ENCODE data around the gene AIPL1.
A peak's percentile ranks its signal among the peaks of the same experiment; 100 is the strongest.

The AIPL1 gene

GRCh38 chr17:6465206-6466003, 30.5 kb upstream of the AIPL1 start:
- DNase-seq = no peak

GRCh38 chr17:6464446-6465041, 29.6 kb upstream of the AIPL1 start:
- DNase-seq = no peak

DNA sequence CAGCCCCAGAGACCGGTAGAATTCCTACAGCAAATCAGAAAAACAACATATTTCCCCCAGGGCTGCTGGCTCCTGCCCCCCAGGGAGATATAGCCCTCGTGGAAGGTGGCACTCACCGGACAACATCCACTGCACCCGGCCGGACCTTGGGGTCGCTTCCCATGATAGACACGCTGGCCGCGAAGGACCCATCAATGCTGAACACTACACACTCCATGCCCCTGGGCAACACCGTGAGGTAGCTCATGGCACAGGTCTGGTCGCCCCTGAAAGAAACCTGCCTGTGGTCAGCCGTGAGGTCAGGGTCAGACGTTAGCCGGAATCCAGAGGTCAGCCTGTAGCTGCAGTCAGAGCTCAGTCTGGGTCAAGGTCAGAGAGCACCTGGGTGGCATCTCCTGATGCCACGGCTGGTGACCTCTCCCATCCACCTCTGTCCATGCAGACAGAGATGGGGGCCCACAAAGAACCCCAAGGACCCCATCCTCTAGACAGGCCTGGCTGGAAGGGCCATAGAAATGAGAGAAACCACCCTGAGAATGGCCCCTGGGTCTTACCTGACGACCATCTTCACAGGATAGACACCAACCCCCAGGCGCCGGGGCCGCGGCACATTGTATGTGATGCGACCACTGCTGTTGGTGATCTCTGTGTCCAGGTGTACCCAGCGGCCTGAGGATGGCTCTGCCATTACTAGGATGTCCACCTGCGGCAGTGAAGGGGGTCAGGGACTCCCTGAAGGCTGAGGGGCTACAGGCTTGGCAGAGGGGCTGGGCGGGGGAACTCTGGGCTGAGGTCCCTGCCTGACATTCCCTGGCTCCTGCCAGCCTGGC, 28.9 kb upstream of the AIPL1 start:
- no peak for DNase-seq

GRCh38 chr17:6462692-6463091, 27.8 kb upstream of the AIPL1 start:
- no peak for DNase-seq

DNA sequence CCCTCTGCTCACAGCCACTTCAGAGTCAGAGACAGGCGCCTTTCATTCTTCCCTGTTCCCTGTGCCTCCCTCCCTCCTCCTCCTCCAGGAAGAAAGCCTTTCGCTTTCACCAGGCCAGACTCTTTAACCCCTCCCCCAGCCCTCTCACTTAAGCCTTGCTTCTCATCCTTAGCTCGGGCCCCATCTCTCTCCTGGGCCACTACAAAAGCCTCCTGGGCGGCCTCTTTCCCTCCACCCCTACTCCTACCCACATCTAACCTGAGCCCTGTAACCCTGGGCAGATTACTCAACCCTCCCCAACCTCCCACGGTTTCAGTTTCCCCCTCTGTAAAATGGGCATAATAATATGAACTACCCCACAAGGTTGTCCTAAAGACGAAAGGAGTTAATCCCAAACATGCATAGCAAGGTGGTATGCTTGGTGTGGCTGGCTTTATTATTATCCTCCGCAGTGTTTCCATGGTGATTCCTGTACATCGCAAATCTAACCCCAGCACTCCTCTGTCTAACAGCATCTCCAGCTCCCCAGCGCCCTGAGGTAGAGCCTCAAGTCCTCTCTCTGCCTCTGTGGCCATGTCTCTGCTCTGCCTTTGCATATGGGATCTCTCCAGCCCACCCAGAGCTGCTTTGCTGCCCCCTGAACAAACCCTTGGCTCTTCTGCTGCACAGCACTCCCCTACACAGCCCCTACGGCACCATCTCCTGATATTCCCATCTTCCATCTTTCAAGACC, 27.0 kb upstream of the AIPL1 start:
- no peak for DNase-seq

- DNase-seq = no peak
Measured at GRCh38 chr17:6461246-6461645, 26.3 kb upstream of the AIPL1 start.

GRCh38 chr17:6460531-6461161, 25.7 kb upstream of the AIPL1 start:
- no peak for DNase-seq

GRCh38 chr17:6458460-6458950, 23.6 kb upstream of the AIPL1 start:
- no peak for DNase-seq

DNA sequence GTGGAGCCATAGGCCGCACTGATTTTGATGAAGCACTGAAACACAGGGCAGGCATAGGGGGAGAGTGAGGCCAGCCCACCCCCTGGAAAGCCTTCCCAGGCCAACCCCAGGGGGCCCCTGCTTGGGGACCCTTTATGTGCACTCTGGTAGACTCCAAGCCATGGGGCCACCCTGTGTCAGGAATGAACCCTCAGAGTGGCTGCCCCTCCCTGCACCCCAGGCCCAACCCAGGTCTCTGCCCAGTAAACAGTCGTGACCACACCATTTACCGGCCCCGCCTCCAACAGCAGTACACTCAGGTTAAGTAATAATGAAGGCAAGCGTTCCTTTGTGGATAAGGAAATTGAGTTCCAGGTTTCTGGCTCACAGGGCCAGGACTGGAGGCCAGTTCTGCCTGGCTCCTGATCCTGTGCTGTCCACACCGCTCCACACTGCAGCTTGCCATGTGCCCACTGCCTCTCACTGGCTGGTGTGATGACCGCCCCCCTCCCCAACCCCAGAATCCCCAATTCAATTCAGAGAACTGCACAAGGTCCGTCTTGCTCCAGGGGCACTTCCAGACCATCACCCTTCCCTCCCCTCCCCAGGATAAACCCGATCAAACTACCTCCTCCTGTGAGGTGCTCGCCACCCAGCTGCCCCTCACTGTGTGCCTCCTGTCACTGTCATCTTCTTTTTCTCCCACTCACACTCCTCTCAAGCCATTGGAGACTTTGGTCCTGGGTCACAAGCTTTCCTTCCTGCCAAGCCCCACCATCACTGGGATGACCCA, 23.0 kb upstream of the AIPL1 start:
- no peak for DNase-seq

DNA sequence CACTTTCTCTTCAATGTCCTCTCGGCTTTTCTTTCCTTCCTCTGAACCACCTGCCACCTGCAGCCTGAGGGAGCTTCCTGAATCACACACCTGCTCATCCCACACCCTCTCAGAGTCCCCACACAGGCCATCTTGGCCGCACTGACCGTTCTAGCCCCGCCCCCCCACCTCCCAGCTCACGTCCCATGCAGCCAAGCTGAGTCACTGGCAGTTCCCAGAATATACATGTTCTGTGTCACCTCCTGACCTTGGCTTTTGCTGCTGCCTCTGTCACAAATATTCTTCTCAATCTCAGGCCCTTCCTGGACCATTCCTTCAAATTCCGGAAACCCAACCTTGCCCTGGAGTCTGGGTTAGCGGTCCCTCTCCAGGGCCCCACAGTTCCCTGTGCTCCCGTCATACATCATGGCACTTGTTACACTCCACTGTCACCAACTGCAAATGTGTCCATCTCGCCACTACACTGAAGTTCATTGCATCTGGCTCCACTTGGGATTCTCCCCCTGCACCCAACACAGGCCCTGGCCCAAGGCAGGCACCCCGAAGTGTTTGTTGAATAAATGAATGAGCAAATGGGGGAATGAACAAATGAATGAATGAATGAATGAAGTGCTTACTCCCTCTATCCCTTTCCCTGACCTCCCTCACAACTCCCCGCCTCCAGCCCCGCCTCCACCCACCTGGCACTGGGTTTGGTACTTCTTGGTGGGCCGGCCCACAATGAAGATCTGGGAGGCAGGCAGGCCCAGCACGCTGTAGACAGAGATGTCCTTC, 22.2 kb upstream of the AIPL1 start:
- no peak for DNase-seq

DNA sequence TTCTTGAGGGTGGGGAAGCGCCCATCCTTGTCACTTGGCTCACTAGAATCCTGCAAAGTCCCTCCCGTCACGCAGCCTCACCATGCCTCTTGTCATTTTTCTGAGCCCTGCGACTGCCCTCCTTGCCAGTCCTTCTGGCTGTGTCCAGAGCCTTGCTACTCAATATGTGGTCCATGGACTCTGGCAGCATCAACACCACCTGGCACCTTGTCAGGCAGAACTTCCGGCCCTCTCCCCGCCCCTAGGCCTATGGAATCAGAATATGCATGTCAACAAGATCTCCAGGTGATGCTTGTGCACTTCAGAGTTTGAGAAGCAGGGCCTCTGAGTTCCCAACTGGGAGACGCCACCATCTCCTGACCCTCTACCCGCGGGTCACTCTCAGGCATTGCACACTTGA, 21.4 kb upstream of the AIPL1 start:
- DNase-seq = no peak

DNA sequence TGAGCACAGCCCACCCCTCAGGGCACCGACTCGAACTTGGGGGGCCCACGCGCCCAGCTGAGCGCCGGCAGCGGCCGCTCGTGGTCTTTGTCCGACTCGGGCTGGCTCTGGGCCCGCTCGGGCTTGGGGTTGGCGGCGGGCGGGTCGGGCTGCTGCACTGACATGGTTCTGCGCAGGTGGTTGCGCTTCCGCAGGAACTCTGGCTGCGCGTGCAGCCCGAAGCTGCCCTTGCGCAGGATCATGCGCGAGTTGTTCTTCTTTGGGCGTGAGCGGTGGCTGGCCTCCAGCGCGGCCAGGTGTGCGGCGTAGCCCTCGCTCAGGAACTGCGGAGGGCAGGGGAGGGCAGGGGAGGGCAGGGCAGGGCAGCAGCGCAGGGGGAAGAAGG, 20.4 kb upstream of the AIPL1 start:
- no peak for DNase-seq

DNA sequence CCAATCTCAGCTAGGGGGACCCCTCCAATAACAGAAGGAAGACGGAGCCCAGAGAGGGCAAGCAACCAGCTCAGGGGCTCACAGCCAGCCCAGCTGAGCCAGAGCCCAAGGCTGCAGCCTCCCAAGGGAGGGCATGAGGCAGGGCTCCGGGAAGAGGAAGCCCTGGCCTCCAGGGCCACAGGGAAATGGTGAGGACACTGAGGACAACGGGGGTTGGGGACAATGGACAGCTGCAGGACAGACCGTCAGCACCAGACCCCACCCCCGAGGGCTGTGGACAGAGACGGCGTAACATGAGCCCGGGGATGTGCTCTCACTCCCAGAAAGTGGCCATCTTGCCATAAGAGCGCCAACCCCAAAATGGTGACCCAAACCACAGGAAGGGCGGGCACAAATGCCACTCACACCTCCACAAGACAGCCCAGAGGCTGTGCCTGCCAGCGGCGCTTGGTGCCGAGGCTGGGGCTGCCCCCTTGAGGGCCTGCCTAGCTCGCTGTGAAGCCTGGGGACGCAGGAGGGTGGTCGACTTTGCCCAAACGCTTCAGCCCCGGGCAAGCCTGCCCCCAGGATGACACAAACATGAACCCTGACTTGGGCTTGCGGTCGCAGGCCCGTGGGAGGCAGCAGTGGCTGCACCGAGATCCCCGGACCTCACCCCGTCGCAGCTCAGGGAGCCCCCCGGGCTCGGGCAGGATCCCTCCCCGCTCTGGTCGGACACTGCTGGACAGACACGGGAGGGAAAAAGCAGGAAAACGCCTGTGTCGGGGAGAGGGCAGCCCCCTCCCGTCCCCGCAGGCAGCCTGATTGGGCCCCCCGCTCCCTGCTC, 19.8 kb upstream of the AIPL1 start:
- DNase-seq = no peak

DNA sequence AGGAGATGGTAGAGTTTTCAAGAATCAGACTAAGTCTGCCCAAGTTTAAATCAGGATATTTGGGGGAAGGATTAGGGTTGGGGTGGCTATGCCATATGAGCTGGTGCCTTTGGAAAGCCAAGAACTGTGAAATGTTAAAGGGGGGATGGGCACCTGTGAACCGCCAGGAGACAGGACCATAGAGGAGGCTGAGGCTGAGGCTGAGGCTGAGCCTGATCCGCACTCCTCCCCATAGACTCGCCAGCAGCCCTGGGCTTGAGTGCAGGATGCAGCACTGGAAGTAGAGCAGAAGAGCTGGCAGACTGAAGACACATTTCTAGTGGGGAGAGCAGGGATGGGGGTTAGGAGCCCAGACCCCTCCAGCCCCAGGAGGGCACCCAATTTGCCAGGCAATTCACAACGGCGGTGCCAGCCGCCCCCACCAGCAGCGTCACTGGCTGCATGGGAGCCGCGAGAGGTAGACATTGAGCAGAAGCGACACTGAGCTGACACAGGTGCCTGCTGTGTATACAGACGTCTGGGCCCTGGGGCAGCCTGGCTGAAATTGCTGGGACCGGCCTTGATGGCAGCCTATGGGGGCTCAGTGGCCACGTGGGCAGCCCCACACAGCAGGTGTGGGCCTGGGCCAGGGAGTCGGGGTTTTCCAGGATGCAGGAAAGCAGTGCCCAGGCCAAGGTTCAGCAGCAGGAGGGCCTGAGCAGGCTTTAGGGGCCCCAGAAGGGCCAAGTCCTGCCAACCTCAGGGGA, 18.5 kb upstream of the AIPL1 start:
- DNase-seq = no peak

GRCh38 chr17:6452471-6453266, 17.7 kb upstream of the AIPL1 start:
- DNase-seq = no peak

- DNase-seq = peak; percentile 87
Measured at GRCh38 chr17:6450926-6451832, 16.3 kb upstream of the AIPL1 start.

GRCh38 chr17:6449307-6449706, 14.4 kb upstream of the AIPL1 start:
- DNase-seq = no peak

All from NCI-H2171 treated with DMSO at 0.1 percent for 48 hours (cell line).